ENCODE measurements around the gene TFAM. TPM values are rescaled to one million over a fixed set of nuclear protein-coding genes. Genes with fewer than 3 reads are reported as not detected.

TFAM gene
- total and polyA plus RNA-seq, 2 donors (not counting 1 experiment from before 2014, with no cell fraction given): 8.2 to 38.4 TPM

DNA sequence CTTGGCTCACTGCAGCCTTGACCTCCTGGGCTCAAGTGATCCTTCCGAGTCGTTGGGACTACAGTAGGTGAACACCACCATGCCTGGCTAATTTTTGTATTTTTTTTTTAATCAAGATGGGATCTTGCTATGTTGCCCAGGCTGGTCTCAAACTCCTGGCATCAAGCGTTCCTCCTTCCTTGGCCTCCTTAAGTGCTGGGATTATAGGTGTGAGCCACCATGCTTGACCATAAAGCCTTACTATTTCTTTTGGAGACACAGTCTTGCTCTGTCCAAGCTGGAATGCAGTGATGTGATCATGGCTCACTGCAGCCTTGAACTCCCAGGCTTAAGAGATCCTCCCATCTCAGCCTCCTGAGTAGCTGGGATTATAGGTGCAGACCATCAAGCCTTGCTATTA lies 12.6 kb downstream of the TFAM start:
- Histone ChIP-seq H3K27ac (ENCODE audit: low read length in 2 of 2) (no peak overlapping the region), H3K9ac (ENCODE audit: low read length) (no peak overlapping the region), H3K36me3 (replicated peaks in 1 of 2; ENCODE audit: control extremely low read depth in 1 of 2, control insufficient read depth in 1 of 2, extremely low read depth in 1 of 2, insufficient read depth in 2 of 2, low read length in 1 of 2) (peaks cover 4 to 43% of the 10 kb centered on the region in 2 experiments), H3K79me2 (ENCODE audit: control insufficient read depth, insufficient read depth, low read length) (no peaks in the 10 kb centered on the region), H2AFZ (ENCODE audit: insufficient read depth, low read depth, low read length, poor library complexity, severe bottlenecking) (no peak overlapping the region), H3K4me2 (replicated peaks; ENCODE audit: low read depth, low read length, poor library complexity, severe bottlenecking) (no peak overlapping the region), H3K4me3 (ENCODE audit: control extremely low read depth in 1 of 5, extremely low read depth in 1 of 5, insufficient read depth in 1 of 5, low read depth in 2 of 5, low read length in 4 of 5) (no peak overlapping the region), H3K27me3 (replicated peaks in 1 of 4; ENCODE audit: control extremely low read depth in 1 of 4, control insufficient read depth in 3 of 4, insufficient read depth in 4 of 4, low read length in 3 of 4) (no peaks in the 10 kb centered on the region), H4K20me1 (ENCODE audit: control insufficient read depth, insufficient read depth, low read length, poor library complexity, severe bottlenecking) (no peaks in the 10 kb centered on the region), H3K9me3 (ENCODE audit: control extremely low read depth in 1 of 3, control insufficient read depth in 2 of 3, insufficient read depth in 1 of 3, low read length in 2 of 3) (no peaks in the 10 kb centered on the region), H3K4me1 (ENCODE audit: control insufficient read depth in 2 of 2, insufficient read depth in 2 of 2, low read length in 2 of 2) (no peaks in the 10 kb centered on the region)
- no peaks in the 10 kb centered on the region for H3K27me3 Mint-ChIP-seq
- no peaks in the 10 kb centered on the region for H3K9me3 Mint-ChIP-seq (ENCODE audit: insufficient read depth)
- H3K4me1 Mint-ChIP-seq: no peaks in the 10 kb centered on the region
- CTCF ChIA-PET: interaction anchor here (0.9 kb wide), 1 partner anchor 106 kb away, joined by 3 read pairs; no protein-coding TSS in a partner anchor
- 100% methylated on average over 2 of the region's 3 CpGs for WGBS (ENCODE audit: insufficient coverage)
- intact Hi-C loops (cut with micrococcal nuclease): no loop called here
- ATAC-seq (ENCODE audit: low read depth): no peak
- H3K27ac Mint-ChIP-seq: no peak overlapping the region
- POLR2A ChIA-PET: no interaction called here
- DNase-seq: no peak
- TF ChIP-seq EZH2 (IDR thresholded peaks at IDR 0.05; ENCODE audit: borderline replicate concordance, insufficient read depth, low read depth, low read length, poor library complexity, severe bottlenecking) (no peak), CTCF (IDR thresholded peaks at IDR 0.05) (no peak)
- H3K4me3 Mint-ChIP-seq: no peak overlapping the region

GRCh38 chr10:58399410-58399809 lies 14.2 kb downstream of the TFAM start:
- Mint-ChIP-seq H3K9me3 (ENCODE audit: insufficient read depth) (no peaks in the 10 kb centered on the region), H3K27me3 (no peaks in the 10 kb centered on the region), H3K4me1 (no peaks in the 10 kb centered on the region), H3K27ac (no peak overlapping the region), H3K4me3 (no peak overlapping the region)
- WGBS (ENCODE audit: insufficient coverage): no CpG with 5 or more reads among the region's 4 CpGs
- Histone ChIP-seq H3K79me2 (ENCODE audit: control insufficient read depth, insufficient read depth, low read length) (no peaks in the 10 kb centered on the region), H3K27ac (ENCODE audit: low read length in 2 of 2) (no peak overlapping the region), H3K9ac (ENCODE audit: low read length) (no peak overlapping the region), H3K4me1 (ENCODE audit: control insufficient read depth in 2 of 2, insufficient read depth in 2 of 2, low read length in 2 of 2) (no peaks in the 10 kb centered on the region), H2AFZ (ENCODE audit: insufficient read depth, low read depth, low read length, poor library complexity, severe bottlenecking) (no peak overlapping the region), H4K20me1 (ENCODE audit: control insufficient read depth, insufficient read depth, low read length, poor library complexity, severe bottlenecking) (no peaks in the 10 kb centered on the region), H3K9me3 (ENCODE audit: control extremely low read depth in 1 of 3, control insufficient read depth in 2 of 3, insufficient read depth in 1 of 3, low read length in 2 of 3) (no peaks in the 10 kb centered on the region), H3K36me3 (replicated peaks in 1 of 2; ENCODE audit: control extremely low read depth in 1 of 2, control insufficient read depth in 1 of 2, extremely low read depth in 1 of 2, insufficient read depth in 2 of 2, low read length in 1 of 2) (peaks cover 4 to 29% of the 10 kb centered on the region in 2 experiments), H3K4me2 (replicated peaks; ENCODE audit: low read depth, low read length, poor library complexity, severe bottlenecking) (no peak overlapping the region), H3K4me3 (ENCODE audit: control extremely low read depth in 1 of 5, extremely low read depth in 1 of 5, insufficient read depth in 1 of 5, low read depth in 2 of 5, low read length in 4 of 5) (no peak overlapping the region), H3K27me3 (replicated peaks in 1 of 4; ENCODE audit: control extremely low read depth in 1 of 4, control insufficient read depth in 3 of 4, insufficient read depth in 4 of 4, low read length in 3 of 4) (no peaks in the 10 kb centered on the region)
- intact Hi-C loops (cut with micrococcal nuclease): no loop called here
- ChIA-PET CTCF (interaction anchor here (1.2 kb wide), 1 partner anchor 108 kb away, joined by 4 read pairs; no protein-coding TSS in a partner anchor), POLR2A (no interaction called here)
- DNase-seq (no peak), ATAC-seq (ENCODE audit: low read depth) (no peak)
- TF ChIP-seq EZH2 (IDR thresholded peaks at IDR 0.05; ENCODE audit: borderline replicate concordance, insufficient read depth, low read depth, low read length, poor library complexity, severe bottlenecking): no peak
- TF ChIP-seq CTCF (IDR thresholded peaks at IDR 0.05): no peak

Data from B cell (primary cell).